Stimulated activated CD4-positive, alpha-beta T cell treated with anti-CD3 and anti-CD28 coated beads, TNF-alpha, amount 100 ng/mL, for 48 hours (primary cell): ENCODE measurements around the gene TMBIM4.

Source experiments
- DNase-seq, 3 donors: peaks; one replicate each; pipeline ENCODE4 v3.0.0-alpha.2; 2020; ENCODE audit warnings: low read depth in 3 of 3

Gene TMBIM4

DNA sequence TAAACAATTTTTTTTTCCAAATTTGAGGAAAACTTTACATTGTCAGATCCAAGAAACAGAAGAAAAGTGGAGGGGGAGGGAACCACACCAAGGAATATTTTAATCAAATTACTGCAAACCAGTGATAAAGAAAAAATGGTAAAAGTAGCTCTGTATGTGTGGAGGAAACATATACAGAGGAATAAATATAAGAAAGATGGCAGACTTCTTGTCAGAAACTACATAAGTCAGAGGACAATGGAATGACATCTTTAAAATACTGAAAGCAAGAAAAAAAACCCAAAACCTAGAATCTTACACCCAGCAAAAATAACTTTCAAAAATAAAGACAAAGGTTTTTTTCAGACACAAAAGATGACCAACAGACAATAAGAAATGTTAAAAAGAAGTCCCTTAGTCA is 29.1 kb downstream of the TMBIM4 start:
- no peak for DNase-seq

DNA sequence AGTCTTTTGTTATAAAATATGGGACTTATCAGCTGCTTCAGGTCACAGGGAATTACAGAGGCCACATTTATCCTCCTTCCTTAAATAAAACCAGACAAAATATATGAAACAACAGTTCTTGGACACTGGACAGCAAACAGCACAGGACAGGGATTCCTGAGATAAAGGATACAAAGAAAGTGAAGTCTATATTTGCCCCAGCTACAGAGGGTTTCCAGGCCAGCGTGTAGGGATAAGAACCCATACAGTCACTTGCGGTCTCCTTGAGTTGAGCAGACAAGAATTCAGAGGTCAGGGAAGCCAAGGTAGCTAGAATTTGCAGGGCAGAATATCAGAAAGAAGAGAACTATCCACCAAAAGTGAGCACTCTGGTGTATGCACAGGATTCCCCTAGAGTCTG is 30.5 kb downstream of the TMBIM4 start:
- DNase-seq, result no peak

DNA sequence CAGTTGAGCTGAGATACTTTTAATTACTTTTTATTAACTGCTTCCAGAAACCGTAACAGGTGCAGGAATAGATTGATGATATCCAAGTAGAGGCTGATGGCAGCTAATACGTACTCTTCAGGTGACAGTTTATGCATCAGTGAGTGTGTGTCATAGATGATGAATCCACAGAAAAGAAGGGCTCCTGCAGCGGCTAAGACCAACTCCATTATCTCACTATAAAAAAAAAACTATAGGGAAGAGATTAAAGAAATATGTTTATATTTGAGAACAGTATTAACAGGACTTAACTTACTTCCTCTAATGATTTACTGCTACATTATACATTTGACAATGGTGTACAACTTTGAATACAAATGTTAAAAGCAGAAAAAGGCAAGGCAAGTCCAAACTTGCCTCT is 31.9 kb downstream of the TMBIM4 start:
- DNase-seq, result no peak

DNA sequence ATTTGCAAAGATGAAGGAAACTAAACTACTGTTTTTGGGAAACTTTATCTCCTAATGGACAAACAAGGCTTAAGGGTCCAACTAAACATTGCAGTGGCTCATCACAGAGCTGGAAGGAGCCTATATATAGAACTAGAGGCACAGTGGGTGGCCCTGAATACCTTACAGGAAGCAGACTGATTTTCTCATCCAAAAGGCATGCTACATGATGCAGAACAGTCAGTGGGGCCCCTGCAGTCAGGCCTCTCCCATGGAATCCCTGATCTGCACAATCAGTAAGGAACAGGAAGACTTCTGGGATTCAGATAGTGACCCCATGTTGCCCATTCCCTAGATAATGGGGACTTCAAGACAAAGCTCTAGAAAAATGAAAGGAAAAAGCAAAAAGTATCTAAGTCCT is 37.4 kb downstream of the TMBIM4 start:
- no peak for DNase-seq

DNA sequence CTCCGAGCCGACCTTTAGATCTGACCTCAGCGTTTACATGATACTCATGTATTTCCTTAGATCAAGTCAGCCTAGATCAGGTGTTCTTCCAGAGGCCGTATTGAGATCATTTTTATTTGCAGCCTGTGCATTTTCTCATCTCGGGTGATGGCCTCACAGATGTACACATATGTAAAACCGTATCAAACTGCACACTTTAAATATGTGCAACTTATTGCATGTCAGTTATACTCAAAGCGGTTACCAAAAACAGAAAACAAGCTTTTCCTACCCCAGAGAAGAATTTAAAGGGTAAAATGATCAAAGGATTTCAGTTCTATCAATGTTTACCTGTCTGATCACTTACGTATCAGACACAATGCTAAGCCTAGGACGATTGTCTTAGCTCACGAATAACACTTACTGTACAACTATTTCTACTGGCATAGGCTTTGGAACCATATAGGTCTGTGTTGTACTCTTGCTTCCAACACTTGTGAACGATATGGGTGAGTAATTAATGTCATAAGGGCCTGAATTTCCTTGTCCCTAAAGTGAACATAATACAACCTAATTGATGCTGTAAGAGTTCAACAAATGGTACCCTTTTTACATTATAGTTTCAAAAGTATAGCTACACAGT is 38.6 kb downstream of the TMBIM4 start:
- no peak for DNase-seq

DNA sequence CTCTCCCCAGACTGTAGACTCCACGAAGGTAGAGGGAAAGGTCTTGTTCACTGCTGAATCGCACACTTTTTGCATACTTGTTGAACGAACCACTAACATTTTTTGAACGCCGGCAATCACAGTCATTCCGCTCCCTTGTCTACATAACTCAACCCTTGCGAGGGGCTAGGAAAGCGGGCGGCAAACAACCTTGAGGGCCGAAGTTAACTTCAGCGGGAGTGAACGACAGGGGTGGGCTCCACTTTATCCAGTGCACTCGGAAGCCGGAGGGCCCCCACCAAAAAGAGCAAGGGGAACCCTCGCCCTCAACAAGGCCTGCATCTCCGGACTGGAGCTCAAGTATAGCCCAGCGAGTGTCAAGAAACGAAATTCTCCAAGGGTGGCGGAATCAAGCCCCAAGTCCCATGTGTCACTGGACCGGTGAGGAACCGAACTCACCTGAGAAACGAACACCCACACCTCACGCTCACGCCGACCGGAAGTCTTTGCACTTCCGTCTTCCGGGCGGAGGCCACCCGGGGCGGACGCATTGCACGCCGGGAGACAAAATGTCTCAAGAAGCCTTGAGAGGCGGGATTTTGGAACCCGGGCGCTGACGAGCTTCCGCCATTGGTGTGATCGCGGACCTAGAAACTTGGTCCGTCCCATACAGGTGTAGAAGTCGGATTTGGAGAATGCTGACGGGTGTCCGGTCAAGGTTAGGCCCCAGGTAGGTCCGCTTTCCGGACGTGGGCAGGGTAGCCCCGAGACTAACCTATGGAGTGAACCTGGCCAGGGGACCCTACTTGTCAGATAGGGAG is 39.3 kb downstream of the TMBIM4 start, which contains the start of gene LLPH:
Gene LLPH, minus strand, starts transcription at position 484 of the 800 bp plus-strand sequence. CDS start 1,644 bp downstream, outside the sequence.
- peak; percentile 79 to 84 (median 84) for DNase-seq

DNA sequence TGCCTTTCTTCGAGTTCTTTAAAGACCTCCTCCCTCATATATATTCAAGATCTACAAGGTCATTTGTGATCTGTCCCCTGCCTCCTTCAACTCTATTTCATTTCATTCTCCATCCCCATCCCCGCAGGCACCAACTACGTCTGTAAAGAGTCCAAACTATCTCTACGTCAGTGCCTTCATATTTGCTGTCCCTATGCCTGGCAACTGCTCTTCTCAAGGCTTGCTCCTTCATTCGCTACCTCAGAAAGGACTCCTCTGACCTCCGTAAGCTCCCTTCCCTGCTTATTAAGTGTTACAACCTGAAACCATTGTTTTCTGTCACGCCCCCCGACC is 39.9 kb downstream of the TMBIM4 start:
- DNase-seq, result no peak

DNA sequence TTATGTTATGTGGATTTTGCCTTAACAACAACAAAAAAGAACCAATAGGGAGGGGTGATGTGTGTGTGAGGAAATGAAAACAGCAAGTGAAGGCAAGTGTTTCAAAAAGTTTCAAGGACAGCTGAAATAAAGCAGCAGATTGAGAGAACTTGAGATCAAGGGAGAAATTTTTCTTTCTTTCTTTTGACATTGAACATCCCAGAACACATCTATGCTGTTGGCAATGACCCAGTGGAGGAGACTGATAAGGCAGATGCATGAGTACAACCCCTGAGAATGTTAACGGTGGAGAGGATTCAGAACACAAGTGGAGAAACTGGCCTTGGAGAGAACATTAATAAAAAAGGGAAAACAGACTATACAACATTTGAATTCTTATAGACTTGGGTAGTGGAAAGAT is 42.1 kb downstream of the TMBIM4 start:
- no peak for DNase-seq

DNA sequence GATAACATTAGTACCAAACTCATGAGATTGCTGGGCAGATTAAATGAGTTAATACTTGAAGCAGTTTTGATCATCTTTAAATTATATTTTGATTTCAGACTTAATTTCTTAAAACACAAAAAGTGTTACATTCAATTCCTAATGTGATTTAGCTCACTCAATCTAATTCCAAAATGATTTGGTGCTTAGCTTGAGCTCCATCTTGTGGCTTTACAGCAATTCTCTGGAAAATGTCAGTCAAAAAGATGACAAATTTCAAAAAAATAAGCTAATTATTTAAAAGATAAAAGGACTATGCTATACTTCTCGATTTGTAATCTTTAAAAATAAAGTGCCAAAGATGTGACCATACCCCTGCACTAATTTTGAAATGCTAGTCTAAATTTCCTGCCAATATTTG is 49.3 kb downstream of the TMBIM4 start:
- no peak for DNase-seq

DNA sequence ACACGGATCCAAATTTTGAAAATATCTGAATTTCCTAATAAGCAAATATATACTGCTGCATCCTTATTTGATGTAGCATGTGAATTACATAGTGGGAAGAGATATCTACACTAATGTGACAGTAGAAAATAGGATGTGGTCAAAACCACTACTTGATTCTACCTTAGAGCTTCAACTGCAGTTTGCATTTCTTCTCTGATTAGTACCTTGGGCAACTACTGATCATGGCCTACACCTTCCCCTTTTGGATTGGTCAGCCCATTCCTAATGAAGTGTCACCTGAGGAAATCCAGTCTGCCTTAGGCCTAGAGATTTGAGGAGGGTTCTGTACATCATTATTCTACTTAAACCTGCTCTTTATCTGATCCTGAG is 49.9 kb downstream of the TMBIM4 start:
- DNase-seq, result no peak

DNA sequence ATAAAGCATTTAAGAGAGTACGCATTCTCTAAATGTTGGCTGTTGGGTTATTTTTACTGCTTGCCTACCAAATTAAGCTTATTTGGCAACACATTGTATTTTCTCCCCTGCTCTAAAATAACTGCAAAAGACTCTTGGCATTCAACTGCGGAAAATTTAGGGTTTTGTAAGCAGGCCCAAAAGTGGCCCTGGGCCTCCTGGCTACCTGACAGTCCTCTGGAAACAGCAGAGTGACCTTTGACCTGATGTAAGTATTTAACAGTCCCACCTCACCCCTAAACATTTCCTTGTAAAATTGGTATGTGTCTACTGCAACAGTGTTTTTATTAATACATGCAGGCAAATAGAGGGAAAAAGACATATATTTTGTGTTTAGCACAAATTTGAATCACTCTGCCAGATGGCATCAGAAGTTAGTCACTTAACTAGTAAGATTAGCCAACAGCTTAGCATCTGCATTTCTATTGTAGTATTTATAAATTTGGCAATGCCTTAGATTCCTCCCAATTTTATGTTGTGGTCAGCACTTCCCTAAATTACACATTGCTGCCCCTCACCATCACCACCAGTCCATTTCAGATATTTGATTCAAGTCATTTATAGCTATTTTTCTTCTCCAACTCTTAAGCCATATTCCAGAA is 50.4 kb downstream of the TMBIM4 start:
- no peak for DNase-seq

DNA sequence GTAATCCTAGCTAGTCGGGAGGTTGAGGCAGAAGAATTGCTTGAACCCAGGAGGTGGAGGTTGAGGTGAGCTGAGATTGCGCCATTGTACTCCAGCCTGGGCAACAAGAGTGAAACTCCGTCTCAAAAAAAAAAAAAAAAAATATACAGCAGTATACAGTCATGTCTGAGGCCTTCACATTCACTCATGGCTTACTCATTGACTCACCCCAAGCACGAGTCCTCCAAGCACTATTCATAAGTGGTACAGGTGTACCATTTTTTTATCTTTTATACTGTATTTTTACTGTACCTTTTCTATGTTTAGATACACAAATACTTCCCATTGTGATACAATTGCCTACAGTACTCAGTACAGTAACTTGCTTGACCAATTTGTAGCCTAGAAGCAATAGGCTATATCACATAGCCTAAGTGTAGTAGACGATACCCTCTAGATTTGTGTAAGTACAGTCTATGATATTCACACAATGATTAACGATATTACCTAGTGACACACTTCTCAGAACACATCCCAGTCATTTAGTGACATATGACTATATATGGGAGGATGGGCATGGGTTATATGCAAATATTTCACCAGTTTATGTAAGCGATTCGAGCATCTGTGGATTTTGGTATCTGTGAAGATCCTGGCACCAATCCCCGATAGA is 51.4 kb downstream of the TMBIM4 start:
- no peak for DNase-seq

DNA sequence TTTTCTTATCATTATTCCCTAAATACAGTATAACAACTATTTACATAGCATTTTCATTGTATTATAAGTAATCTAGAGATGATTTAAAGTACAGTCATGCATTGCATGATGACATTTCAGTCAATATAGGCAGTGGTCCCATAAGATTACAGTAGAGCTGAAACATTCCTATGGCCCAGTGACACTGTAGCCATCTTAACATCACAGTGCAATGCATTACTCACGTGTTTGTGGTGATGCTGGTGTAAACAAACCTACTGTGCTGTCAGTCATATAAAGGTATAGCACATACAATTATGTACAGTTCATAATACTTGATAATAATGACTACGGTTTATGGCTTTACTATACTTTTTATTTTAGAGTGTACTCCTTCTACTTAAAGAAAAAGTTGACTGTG is 52.6 kb downstream of the TMBIM4 start:
- no peak for DNase-seq

DNA sequence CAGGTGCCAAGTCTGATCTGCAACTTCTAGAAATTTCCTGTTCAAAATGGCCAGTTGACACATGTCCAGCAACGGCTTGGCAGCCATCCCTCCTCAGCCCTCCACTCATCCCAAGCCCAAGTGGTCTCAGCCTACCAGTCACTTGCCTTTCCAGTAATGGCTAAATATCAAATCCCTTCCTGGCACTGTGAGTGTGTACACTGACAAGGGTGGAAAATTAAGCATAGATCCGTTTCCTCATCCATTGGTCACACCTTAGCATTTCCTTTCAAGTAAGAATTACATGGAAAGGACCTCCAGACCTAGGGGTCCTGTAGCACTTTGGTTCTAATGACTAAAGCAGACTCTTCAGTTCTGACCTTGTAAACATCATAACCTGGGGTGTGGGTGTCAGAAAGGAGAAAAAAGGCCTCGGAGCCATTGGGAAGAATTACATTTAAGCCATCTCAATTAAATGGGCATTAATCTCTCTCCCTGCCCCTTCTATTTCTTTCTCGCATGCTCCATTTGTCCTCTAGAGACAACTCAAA is 54.7 kb downstream of the TMBIM4 start:
- no peak for DNase-seq

DNA sequence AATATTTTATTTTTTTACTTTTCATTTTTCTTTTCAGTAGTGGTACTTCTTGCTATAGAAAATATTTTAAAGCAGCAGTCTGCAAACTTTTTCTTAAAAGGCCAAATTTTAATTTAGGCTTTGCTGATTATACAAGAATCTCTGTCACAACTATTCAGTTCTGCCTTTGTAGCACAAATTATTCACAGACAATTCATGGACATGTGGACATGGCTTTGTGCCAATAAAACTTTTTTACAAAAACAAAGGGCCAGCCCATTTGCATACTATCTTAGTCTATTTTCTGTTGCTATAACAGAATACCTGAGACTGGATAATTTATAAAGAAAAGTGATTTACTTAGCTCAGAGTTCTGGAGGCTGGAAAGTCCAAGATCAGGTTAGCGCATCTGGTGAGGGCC is 56.3 kb downstream of the TMBIM4 start:
- DNase-seq, result no peak

DNA sequence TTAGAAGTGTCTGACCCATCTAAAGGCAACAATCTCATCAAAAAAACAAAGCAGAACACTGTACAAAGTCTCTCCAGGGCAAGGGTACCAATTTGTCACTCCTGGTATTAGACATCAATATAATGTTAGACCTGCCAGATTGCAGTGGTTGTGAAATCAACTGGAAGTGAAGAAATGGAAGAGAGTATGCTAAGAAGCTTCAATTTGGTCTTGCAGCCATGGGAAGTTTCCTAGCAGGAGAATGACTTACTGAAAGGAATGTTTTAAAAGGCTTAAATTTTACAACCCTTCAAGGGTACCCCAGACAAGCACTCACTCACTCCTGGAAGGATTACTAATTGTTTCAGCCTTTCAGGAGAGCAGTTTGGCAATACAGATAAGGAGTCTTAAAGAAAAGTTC is 58.2 kb downstream of the TMBIM4 start:
- no peak for DNase-seq

DNA sequence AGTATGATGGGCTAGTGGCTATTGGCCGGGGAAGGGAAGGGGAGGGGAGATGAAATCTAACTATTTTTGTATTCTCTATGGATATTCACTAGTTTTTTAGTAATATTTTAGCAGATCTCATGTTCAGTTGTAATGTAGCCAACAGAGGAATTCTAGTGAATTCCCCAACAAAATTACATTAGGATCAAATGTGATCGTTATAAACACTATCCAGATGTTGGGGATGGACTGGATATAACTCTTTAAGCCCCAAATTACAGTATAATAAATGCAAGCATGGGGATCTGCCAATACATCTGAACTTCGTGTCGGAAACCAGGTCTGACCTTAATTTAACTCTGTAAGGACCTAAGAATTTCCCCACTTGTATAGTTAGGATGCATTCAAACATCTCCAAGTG is 60.7 kb downstream of the TMBIM4 start:
- DNase-seq, result no peak

DNA sequence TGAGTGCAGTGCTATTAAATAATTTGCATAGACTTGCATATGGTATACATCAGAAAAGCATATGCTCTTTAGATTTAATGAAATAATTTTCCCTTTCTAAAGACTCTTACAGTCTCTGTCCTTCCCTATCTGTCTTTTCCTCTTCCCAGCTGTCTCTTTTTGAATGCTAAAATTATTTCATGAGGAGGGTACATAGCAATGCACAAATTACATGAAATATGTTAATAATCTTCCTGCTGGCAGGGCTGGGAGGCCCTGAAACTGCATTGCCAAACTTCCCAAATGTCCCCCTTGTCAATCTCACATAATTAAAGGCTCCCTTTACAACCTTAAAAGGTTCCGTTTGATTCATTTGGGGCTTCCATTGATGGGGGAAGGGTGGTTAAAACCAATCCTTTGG is 61.4 kb downstream of the TMBIM4 start:
- DNase-seq, result no peak

DNA sequence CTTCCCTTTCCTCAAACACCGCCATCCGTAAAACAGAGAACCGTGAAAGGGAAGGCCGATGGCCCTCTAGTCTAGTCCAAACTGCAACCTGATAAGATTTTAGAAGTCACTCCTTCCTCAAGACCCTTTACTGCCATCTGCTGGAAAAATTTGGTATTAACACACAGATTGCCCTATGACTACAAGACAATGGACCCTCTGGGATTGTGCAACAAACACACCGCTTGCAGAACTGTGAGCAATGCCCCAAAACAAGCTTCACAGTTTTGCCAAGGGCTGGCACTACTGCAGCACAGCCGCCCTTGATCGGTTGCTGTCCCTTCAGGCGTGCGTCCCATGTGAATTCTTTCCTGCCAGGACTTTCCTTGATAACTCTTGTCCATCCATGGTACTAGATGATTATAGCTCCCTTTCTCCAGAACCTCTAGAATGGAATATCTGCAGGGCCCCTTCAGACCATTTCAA is 62.3 kb downstream of the TMBIM4 start:
- peak in 2 of 3 donors; percentile 33 to 52 for DNase-seq

DNA sequence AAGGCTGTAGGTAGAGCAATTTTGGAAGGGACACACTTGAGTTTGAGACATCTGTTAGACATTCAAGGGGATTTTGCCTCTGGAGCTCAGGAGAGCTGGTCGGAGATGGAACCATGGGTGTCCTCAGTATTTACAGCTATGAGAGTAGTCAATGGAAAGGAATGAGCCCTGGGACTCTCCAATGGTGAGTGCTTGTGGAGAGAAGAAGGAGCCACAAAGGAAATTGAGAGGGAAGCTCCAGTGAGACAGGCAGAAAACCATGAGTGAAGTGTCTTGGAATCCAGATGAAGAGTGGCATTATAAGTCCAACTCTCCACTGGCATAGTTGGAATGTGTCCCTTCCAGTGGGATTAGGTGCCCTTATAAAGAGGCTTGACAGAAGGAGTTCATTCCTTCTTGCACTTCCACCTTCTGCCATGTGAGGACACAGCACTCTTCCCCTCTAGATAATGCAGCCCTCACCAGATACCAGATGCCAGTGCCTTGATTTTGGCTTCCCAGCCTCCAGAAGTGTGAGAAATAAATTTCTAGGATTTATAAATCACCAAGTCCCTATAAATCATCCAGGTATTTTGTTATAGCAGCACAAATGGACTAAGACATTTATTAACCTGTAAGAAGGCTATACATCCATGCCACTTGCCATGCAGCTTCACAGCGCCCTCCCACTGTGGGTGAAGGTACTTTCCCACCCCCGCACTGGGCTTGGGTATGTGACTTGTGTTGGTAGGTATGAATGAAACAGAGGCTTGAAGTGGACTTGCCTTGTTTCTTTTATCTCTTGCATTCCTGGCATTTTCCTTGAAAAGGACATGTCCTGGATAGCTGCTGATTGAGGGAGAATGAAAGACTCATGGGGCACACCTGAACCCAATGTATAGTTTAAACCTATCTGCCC is 66.5 kb downstream of the TMBIM4 start:
- DNase-seq, result no peak

DNA sequence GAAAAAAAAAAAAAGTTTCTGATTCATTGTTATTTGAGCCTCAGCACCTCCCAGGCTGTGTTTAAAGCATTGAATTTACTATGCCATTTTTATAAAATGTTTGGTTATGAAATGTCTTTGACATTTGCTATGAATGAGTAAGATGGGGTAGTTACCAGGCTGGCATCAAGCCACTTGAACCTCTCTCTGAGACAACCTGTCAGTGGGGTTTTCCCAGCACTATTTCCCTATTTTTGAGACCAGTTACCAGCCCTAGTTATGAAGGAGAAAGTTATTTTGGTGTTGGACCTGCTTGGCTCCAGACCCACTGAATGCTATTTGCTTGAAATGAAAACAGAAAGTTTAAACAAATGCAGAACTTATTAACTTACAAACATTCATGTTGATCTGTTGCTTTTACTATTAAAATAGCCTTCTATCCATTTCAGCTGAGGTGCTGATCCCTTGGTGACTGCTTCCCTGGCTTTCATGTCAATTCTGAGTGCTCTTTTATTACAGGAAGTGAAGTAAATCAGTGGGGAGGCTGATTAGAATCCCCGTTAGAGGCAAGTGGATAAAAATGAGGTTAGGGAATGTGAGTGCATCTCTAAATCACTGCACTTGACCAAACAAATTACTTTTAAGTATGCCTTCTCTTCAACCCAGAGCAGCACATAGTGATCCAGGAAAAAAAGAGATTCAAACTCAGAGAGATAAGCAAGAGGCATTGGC is 77.1 kb downstream of the TMBIM4 start:
- no peak for DNase-seq
